GM12872 (cell line): ENCODE results near the gene ZNF385D.

Experiments
- CTCF ChIP-seq: IDR thresholded peaks from 3 replicates; pipeline ENCODE4 v1.5.1; 2011; ENCODE audit warnings: low read depth, mild to moderate bottlenecking, low read length, moderate library complexity; ENCODE audit not compliant: insufficient read depth

The ZNF385D gene

GRCh38 chr3:21426920-21427319 lies 324.1 kb downstream of the ZNF385D start:
- TF ChIP-seq CTCF = no peak

- no peak for TF ChIP-seq CTCF
These were observed 325.3 kb downstream of the ZNF385D start for GRCh38 chr3:21425715-21426114.

GRCh38 chr3:21421096-21421495 lies 329.9 kb downstream of the ZNF385D start:
- TF ChIP-seq CTCF = no peak

GRCh38 chr3:21417991-21418390 lies 333.0 kb downstream of the ZNF385D start:
- no peak for TF ChIP-seq CTCF

GRCh38 chr3:21414506-21414905 lies 336.5 kb downstream of the ZNF385D start:
- TF ChIP-seq CTCF = no peak

- no peak for TF ChIP-seq CTCF
These were observed 340.0 kb downstream of the ZNF385D start for GRCh38 chr3:21411058-21411457.

- no peak for TF ChIP-seq CTCF
These were observed 341.6 kb downstream of the ZNF385D start for GRCh38 chr3:21409401-21409800.

GRCh38 chr3:21407743-21408142 lies 343.3 kb downstream of the ZNF385D start:
- no peak for TF ChIP-seq CTCF
